ENCODE results near the gene GNPNAT1. TPM values are rescaled to one million over a fixed set of nuclear protein-coding genes. Genes with fewer than 3 reads are reported as not detected.

The GNPNAT1 gene
- total and polyA plus RNA-seq, 2 donors (not counting 1 experiment from before 2014, with no cell fraction given): 20.3 to 44.5 TPM

DNA sequence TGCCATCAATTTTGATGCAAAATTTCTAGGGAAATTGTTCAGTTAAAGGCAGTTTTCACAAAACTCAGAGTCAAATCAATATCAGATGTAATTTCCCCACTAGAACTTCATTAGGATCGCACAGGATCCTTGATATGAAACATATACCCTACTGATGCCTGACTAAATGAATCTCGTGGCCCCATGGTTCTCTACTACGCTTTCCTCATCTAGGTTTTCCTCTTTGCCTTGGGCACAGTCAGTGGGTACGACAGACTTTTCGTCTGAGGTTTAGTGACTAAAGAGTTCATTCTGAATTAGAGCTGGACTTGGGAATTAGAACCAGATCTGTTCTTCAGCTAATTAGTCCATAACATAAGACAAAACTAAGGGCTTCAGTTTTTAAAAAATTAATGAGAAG, 42.5 kb upstream of the GNPNAT1 start:
- H3K27ac ChIP-seq (ENCODE audit: insufficient read depth, low read length): no peak overlapping the region

GRCh38 chr14:52829527-52830185, 38.2 kb upstream of the GNPNAT1 start:
- H3K27ac ChIP-seq (ENCODE audit: insufficient read depth, low read length): no peak overlapping the region
- no peaks in the 10 kb centered on the region for H3K27me3 ChIP-seq (ENCODE audit: control insufficient read depth, insufficient read depth, low read length)
- H4K20me1 ChIP-seq (ENCODE audit: control insufficient read depth, extremely low read depth, insufficient read depth, low read length): no peaks in the 10 kb centered on the region
- no peak overlapping the region for H3K4me3 ChIP-seq (replicated peaks in 1 of 4; ENCODE audit: control extremely low read depth in 1 of 4, insufficient read depth in 1 of 4, low read depth in 3 of 4, low read length in 4 of 4)
- no peaks in the 10 kb centered on the region for H3K36me3 ChIP-seq (ENCODE audit: control insufficient read depth, insufficient read depth, low read length)
- H3K4me1 ChIP-seq (ENCODE audit: control insufficient read depth, extremely low read depth, insufficient read depth, low read length): peaks cover 4% of the 10 kb centered on the region
- H3K9me3 ChIP-seq (ENCODE audit: control insufficient read depth, insufficient read depth, low read depth, low read length): no peaks in the 10 kb centered on the region
- no peak for TF ChIP-seq EZH2 (IDR thresholded peaks at IDR 0.05; ENCODE audit: low read length, missing control alignments)
- no peak for TF ChIP-seq CTCF (conservative IDR thresholded peaks at IDR 0.05 in 1 of 2, IDR thresholded peaks at IDR 0.05 in 1 of 2; ENCODE audit: low read depth in 1 of 2, low read length in 2 of 2)
- no peak for DNase-seq (ENCODE audit: low read depth in 2 of 2)
- no peaks in the 10 kb centered on the region for H3K79me2 ChIP-seq (ENCODE audit: control insufficient read depth, insufficient read depth, low read length)
- no peak overlapping the region for H3K4me2 ChIP-seq (ENCODE audit: extremely low read depth, insufficient read depth, low read length)
- H3K9ac ChIP-seq (ENCODE audit: insufficient read depth, low read length): no peak overlapping the region
- H2AFZ ChIP-seq (ENCODE audit: low read length): peak overlapping the region; percentile 30

More for the DNA sequence above, 42.5 kb upstream of the GNPNAT1 start:
- Histone ChIP-seq H3K4me2 (ENCODE audit: extremely low read depth, insufficient read depth, low read length) (no peak overlapping the region), H3K9me3 (ENCODE audit: control insufficient read depth, insufficient read depth, low read depth, low read length) (no peaks in the 10 kb centered on the region), H3K9ac (ENCODE audit: insufficient read depth, low read length) (no peak overlapping the region), H2AFZ (ENCODE audit: low read length) (no peak overlapping the region), H3K4me3 (replicated peaks in 1 of 4; ENCODE audit: control extremely low read depth in 1 of 4, insufficient read depth in 1 of 4, low read depth in 3 of 4, low read length in 4 of 4) (no peak overlapping the region), H3K4me1 (ENCODE audit: control insufficient read depth, extremely low read depth, insufficient read depth, low read length) (peaks cover 10% of the 10 kb centered on the region), H3K79me2 (ENCODE audit: control insufficient read depth, insufficient read depth, low read length) (no peaks in the 10 kb centered on the region), H3K27me3 (ENCODE audit: control insufficient read depth, insufficient read depth, low read length) (no peaks in the 10 kb centered on the region), H4K20me1 (ENCODE audit: control insufficient read depth, extremely low read depth, insufficient read depth, low read length) (no peaks in the 10 kb centered on the region), H3K36me3 (ENCODE audit: control insufficient read depth, insufficient read depth, low read length) (no peaks in the 10 kb centered on the region)
- no peak for TF ChIP-seq CTCF (conservative IDR thresholded peaks at IDR 0.05 in 1 of 2, IDR thresholded peaks at IDR 0.05 in 1 of 2; ENCODE audit: low read depth in 1 of 2, low read length in 2 of 2)
- TF ChIP-seq EZH2 (IDR thresholded peaks at IDR 0.05; ENCODE audit: low read length, missing control alignments): no peak
- DNase-seq (ENCODE audit: low read depth in 2 of 2): no peak

DNA sequence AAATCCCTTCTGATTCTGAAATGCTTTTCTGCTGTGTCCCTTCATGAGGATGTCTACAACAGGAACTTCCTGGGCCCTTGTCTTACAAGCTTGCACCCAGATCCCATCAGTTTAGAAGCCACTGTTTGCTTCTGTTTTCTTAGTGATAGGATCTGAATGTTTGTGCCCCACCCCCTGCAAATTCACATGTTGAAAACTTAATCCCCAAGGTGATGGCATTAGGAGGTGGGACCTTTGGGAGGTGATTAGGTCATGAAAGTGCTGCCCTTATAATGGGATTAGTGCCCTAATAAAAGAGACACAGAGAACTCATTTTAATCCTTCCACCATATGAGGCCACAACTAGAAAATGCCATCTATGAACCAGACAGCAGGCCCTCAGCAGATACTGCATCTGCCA, 36.0 kb upstream of the GNPNAT1 start:
- Histone ChIP-seq H3K9me3 (ENCODE audit: control insufficient read depth, insufficient read depth, low read depth, low read length) (no peaks in the 10 kb centered on the region), H3K36me3 (ENCODE audit: control insufficient read depth, insufficient read depth, low read length) (no peaks in the 10 kb centered on the region), H3K4me1 (ENCODE audit: control insufficient read depth, extremely low read depth, insufficient read depth, low read length) (peaks cover 4% of the 10 kb centered on the region), H3K27ac (ENCODE audit: insufficient read depth, low read length) (no peak overlapping the region), H3K4me2 (ENCODE audit: extremely low read depth, insufficient read depth, low read length) (no peak overlapping the region), H3K27me3 (ENCODE audit: control insufficient read depth, insufficient read depth, low read length) (no peaks in the 10 kb centered on the region), H3K79me2 (ENCODE audit: control insufficient read depth, insufficient read depth, low read length) (no peaks in the 10 kb centered on the region), H2AFZ (ENCODE audit: low read length) (no peak overlapping the region), H4K20me1 (ENCODE audit: control insufficient read depth, extremely low read depth, insufficient read depth, low read length) (no peaks in the 10 kb centered on the region), H3K4me3 (replicated peaks in 1 of 4; ENCODE audit: control extremely low read depth in 1 of 4, insufficient read depth in 1 of 4, low read depth in 3 of 4, low read length in 4 of 4) (no peak overlapping the region), H3K9ac (ENCODE audit: insufficient read depth, low read length) (no peak overlapping the region)
- TF ChIP-seq CTCF (conservative IDR thresholded peaks at IDR 0.05 in 1 of 2, IDR thresholded peaks at IDR 0.05 in 1 of 2; ENCODE audit: low read depth in 1 of 2, low read length in 2 of 2) (no peak), EZH2 (IDR thresholded peaks at IDR 0.05; ENCODE audit: low read length, missing control alignments) (no peak)
- no peak for DNase-seq (ENCODE audit: low read depth in 2 of 2)
